Breast epithelium (tissue), 4 donors: ENCODE measurements around the gene HSPG2. TPM values are rescaled to one million over a fixed set of nuclear protein-coding genes. Genes with fewer than 3 reads are reported as not detected.

Experiments used
- DNase-seq, 2 donors: peaks; one replicate each; pipeline ENCODE4 v3.0.0-alpha.2; 2019; ENCODE audit warnings: low spot score in 2 of 2
- H3K27ac ChIP-seq, 2 donors: fragments of 200-600 bp; sonication (generic) in 1 of 2; one replicate each; pipeline ENCODE4 v1.5.1; 2016 to 2019; ENCODE audit warnings: mild to moderate bottlenecking in 1 of 2
- H3K27me3 ChIP-seq, 2 donors: fragments of 200-600 bp; sonication (generic) in 1 of 2; one replicate each; pipeline versions ENCODE4 v1.5.1 to v1.6.0; 2017 to 2019; ENCODE audit warnings: control low read depth in 1 of 2, mild to moderate bottlenecking in 1 of 2
- H3K36me3 ChIP-seq: fragments of 200-600 bp; one replicate; pipeline ENCODE4 v1.5.1; 2019
- H3K4me1 ChIP-seq, 2 donors: fragments of 200-600 bp; sonication (generic); one replicate each; pipeline ENCODE4 v1.5.1; 2016 to 2019; ENCODE audit warnings: control low read depth in 1 of 2
- H3K4me3 ChIP-seq, 3 donors: fragments of 200-600 bp; sonication (generic); 1 replicate in 2 of 3; 2 replicates in 1 of 3; pipeline ENCODE4 v1.5.1; 2016 to 2019; ENCODE audit warnings: mild to moderate bottlenecking in 3 of 3, moderate library complexity in 2 of 3
- H3K9me3 ChIP-seq, 2 donors: fragments of 200-600 bp; sonication (generic) in 1 of 2; one replicate each; pipeline ENCODE4 v1.5.1; 2016 to 2019; ENCODE audit warnings: control low read depth in 1 of 2
- POLR2A ChIP-seq: fragments of 450-650 bp; IDR thresholded peaks from one replicate; pipeline ENCODE4 v1.6.1; 2016; ENCODE audit warnings: antibody characterized with exemption, mild to moderate bottlenecking, moderate library complexity
- POLR2AphosphoS5 ChIP-seq, 3 donors: sonication (generic); formaldehyde crosslinking; IDR thresholded peaks; one replicate each; pipeline ENCODE4 v1.6.1; 2017; ENCODE audit warnings: antibody characterized with exemption in 3 of 3
- intact Hi-C: fragments of 100-400 bp; cut with DNase I; formaldehyde crosslinking; loops from one replicate; pipeline ENCODE4 v1.15.1; 2023; ENCODE audit warnings: low total_unique reads
- total RNA-seq, 3 donors: library from RNA; depleted of rRNA; stranded (reverse); fragments of >200 nt; gene quantifications; one replicate each; pipeline ENCODE4 v1.1.0, GENCODE V29; 2016
- TF ChIP-seq, protein P1 (sequence below), 3 donors: fragments of 450-650 bp; IDR thresholded peaks; one replicate each; pipeline ENCODE4 v1.5.1; 2016 to 2017; ENCODE audit warnings: antibody characterized with exemption in 3 of 3, mild to moderate bottlenecking in 3 of 3, moderate library complexity in 3 of 3

Gene HSPG2
- total RNA-seq, 3 donors from 2014 or later, result 48.3 to 219 (median 95.0) TPM

DNA sequence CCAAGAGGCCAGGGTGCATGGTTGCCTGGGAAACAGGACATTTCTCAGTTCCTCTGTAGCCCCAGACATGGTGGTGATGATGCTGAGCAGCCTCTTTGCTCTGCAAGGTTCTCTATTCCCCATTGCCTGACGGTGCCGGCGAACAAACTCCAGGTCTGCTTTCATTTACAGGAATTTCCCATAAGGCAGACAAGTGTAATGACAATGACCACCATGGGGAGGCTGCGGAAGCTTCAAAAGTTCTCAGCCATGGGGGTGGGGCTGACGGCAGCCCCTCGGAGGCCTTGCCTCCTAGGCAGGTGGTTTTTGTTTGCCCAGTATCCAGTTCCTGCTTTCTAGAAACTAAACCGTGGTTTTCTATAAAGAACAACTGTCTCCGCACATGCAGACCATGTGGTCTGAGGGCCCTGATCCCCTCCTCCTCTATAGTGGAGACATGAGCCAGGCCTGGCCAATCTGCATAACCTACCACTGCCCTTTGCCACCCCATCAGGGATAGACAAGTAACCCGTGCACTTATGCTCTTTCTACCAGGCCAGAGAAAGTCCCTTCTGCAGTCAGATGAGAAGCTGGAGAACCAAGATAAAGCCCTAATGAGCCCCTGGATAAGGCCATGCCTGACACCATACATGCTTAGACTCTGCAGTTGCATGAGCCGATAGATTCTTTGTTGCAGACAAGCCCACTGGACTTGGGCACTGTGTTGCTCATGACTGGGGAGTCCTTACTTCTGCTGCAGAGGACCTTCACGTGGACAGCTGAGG, 71.0 kb downstream of the HSPG2 start:
- no peak for DNase-seq
- H3K4me3 ChIP-seq, result no peak overlapping the region
- peak overlapping the region in 1 of 2 donors; percentile 19 for H3K27ac ChIP-seq
- intact Hi-C loops, result loop anchor here (2.0 kb wide), 1 partner anchor 25 kb away; no protein-coding TSS in a partner anchor
- H3K9me3 ChIP-seq, result no peaks in the 10 kb centered on the region
- peaks cover 0 to 8% of the 10 kb centered on the region in 2 donors for H3K4me1 ChIP-seq
- TF ChIP-seq, protein P1, sequence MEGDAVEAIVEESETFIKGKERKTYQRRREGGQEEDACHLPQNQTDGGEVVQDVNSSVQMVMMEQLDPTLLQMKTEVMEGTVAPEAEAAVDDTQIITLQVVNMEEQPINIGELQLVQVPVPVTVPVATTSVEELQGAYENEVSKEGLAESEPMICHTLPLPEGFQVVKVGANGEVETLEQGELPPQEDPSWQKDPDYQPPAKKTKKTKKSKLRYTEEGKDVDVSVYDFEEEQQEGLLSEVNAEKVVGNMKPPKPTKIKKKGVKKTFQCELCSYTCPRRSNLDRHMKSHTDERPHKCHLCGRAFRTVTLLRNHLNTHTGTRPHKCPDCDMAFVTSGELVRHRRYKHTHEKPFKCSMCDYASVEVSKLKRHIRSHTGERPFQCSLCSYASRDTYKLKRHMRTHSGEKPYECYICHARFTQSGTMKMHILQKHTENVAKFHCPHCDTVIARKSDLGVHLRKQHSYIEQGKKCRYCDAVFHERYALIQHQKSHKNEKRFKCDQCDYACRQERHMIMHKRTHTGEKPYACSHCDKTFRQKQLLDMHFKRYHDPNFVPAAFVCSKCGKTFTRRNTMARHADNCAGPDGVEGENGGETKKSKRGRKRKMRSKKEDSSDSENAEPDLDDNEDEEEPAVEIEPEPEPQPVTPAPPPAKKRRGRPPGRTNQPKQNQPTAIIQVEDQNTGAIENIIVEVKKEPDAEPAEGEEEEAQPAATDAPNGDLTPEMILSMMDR (IDR thresholded peaks at IDR 0.05), result no peak
- no peak for TF ChIP-seq POLR2AphosphoS5 (IDR thresholded peaks at IDR 0.05)
- TF ChIP-seq POLR2A, result no peak
- no peaks in the 10 kb centered on the region for H3K27me3 ChIP-seq
- H3K36me3 ChIP-seq, result peaks cover 5% of the 10 kb centered on the region

DNA sequence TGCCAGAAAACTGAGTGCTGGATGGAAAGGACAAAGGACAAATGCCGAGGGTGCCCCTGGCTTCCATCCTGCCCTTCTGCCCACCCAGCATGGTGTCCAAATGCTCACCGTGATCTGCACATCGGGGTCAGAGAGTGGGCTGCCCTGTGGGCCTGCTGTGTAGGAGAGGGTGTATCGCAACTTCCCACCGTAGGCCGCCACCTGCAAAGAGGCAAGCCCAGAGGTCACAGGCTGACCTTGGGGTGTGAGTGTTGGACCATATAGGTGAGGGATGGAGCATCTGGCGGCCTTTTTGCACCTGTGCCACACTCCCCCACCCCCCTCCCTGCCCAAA, 71.5 kb downstream of the HSPG2 start:
- H3K36me3 ChIP-seq, result peaks cover 5% of the 10 kb centered on the region
- H3K4me3 ChIP-seq, result no peak overlapping the region
- DNase-seq, result no peak
- TF ChIP-seq POLR2AphosphoS5 (IDR thresholded peaks at IDR 0.05) (no peak), POLR2A (no peak)
- TF ChIP-seq, protein P1 (IDR thresholded peaks at IDR 0.05), result no peak
- peaks cover 0 to 5% of the 10 kb centered on the region in 2 donors for H3K4me1 ChIP-seq
- H3K9me3 ChIP-seq, result no peaks in the 10 kb centered on the region
- H3K27ac ChIP-seq, result no peak overlapping the region
- intact Hi-C loops, result no loop called here
- no peaks in the 10 kb centered on the region for H3K27me3 ChIP-seq

DNA sequence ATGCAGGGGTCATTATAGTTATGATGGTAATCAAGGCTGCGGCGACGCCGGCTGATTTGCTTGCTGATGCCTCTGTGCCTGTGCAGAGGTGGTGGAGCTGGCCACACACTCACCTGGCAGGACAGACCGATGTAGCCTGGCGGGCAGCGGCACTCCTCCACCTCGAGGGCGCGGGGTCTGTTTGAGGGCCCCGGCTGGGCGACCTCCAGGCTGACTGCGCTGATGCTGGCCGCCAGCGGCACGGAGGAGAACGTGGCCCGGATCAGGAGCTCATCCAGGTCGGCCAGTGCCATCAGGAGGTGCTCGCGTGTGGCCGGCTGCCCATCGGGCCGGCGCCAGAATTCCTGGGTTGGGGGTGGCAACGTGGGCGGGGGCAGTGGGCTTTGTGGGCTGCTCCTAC, 72.4 kb downstream of the HSPG2 start:
- H3K36me3 ChIP-seq, result peaks cover 5% of the 10 kb centered on the region
- TF ChIP-seq, protein P1 (IDR thresholded peaks at IDR 0.05), result no peak
- no peak for TF ChIP-seq POLR2AphosphoS5 (IDR thresholded peaks at IDR 0.05)
- no peak for TF ChIP-seq POLR2A
- H3K4me1 ChIP-seq, result no peaks in the 10 kb centered on the region
- intact Hi-C loops, result no loop called here
- H3K9me3 ChIP-seq, result no peaks in the 10 kb centered on the region
- H3K27ac ChIP-seq, result no peak overlapping the region
- DNase-seq, result no peak
- H3K27me3 ChIP-seq, result no peaks in the 10 kb centered on the region
- no peak overlapping the region for H3K4me3 ChIP-seq

DNA sequence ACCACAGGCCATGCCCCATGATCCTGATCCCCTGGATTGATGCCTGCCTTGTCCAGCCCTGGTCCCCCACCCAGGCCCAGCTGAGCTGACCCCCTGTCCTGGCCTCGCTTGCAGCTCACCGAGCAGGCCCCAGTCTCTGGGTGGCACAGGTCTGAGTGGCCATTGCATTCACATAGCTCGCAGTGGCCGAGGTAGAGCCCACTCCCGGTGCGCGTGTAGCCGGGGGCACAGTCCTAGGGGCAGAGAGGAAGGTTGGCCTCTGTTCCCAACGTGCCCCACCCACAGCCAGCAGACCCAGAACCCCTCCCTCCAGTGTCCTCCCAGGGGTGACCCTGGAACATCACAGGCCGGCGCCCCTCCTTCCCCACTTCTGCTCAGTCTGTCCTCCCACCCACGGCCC, 73.1 kb downstream of the HSPG2 start:
- H3K27ac ChIP-seq, result no peak overlapping the region
- DNase-seq, result no peak
- H3K4me3 ChIP-seq, result no peak overlapping the region
- H3K4me1 ChIP-seq, result no peaks in the 10 kb centered on the region
- H3K27me3 ChIP-seq, result no peaks in the 10 kb centered on the region
- H3K36me3 ChIP-seq, result peaks cover 5% of the 10 kb centered on the region
- TF ChIP-seq, protein P1 (IDR thresholded peaks at IDR 0.05), result no peak
- TF ChIP-seq POLR2AphosphoS5 (IDR thresholded peaks at IDR 0.05) (no peak), POLR2A (no peak)
- intact Hi-C loops, result no loop called here
- no peaks in the 10 kb centered on the region for H3K9me3 ChIP-seq

DNA sequence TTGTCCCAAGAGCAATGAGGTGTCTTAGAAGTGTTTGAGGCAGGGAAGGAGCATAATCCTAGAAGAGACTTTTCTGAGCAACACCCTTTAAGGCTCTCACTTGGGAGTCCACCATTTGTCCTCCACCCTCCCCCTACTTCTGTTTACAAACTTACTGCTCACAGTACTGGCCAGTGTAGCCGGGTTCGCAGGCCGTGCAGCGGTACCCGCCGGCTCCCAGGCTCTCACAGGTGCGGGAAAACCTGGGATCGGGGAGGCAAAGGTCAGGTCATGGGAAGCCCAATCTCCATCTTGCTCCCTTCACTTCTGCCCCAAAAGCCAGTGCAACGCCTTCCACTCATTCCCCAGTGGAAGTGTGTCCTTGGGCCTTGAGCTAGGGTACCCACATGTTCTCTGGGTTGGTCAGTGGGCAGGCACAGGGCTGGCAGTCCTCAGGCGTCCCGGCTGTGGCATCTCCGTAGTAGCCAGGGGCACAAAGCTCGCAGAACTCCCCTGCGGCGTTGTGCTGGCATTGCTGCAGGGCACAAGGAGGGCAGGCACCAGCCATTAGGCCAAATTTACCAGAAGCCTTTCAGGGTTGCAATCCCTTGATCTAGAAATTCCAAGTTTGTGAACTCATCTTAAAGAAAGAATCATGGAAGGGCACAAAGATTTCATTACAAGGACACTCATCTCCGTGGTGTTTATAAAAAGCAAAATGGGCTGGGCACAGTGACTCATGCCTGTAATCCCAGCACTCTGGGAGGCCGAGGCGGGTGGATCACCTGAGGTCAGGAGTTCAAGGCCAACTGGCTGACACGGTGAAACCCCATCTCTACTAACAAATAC, 75.3 kb downstream of the HSPG2 start:
- no peak overlapping the region for H3K4me3 ChIP-seq
- DNase-seq, result no peak
- no peaks in the 10 kb centered on the region for H3K4me1 ChIP-seq
- TF ChIP-seq POLR2A, result no peak
- TF ChIP-seq, protein P1 (IDR thresholded peaks at IDR 0.05), result no peak
- no peak for TF ChIP-seq POLR2AphosphoS5 (IDR thresholded peaks at IDR 0.05)
- no peaks in the 10 kb centered on the region for H3K27me3 ChIP-seq
- H3K36me3 ChIP-seq, result peaks cover 5% of the 10 kb centered on the region
- no peak overlapping the region for H3K27ac ChIP-seq
- H3K9me3 ChIP-seq, result no peaks in the 10 kb centered on the region
- intact Hi-C loops, result no loop called here
